MG63 (cell line): ENCODE results near the gene TRIM9. TPM values are rescaled to one million over a fixed set of nuclear protein-coding genes. Genes with fewer than 3 reads are reported as not detected.
A peak's percentile ranks its signal among the peaks of the same experiment; 100 is the strongest.

Experiments used
- DNase-seq: peaks from one replicate; pipeline ENCODE4 v3.0.0-alpha.2; 2020
- H3K27me3 ChIP-seq: fragments of 250-450 bp; sonication (Bioruptor Pico); 2 replicates; pipeline ENCODE4 v1.5.1; 2020; ENCODE audit warnings: mild to moderate bottlenecking, moderate library complexity
- H3K36me3 ChIP-seq: fragments of 250-450 bp; sonication (Bioruptor Pico); 2 replicates; pipeline ENCODE4 v1.5.1; 2020; ENCODE audit warnings: mild to moderate bottlenecking, moderate library complexity
- H3K4me3 ChIP-seq: fragments of 250-450 bp; sonication (Bioruptor Pico); 2 replicates; pipeline ENCODE4 v1.5.1; 2020; ENCODE audit warnings: mild to moderate bottlenecking, moderate library complexity
- H3K9me3 ChIP-seq: fragments of 250-450 bp; sonication (Bioruptor Pico); 2 replicates; pipeline ENCODE4 v1.5.1; 2020; ENCODE audit warnings: mild to moderate bottlenecking, moderate library complexity
- total RNA-seq: library from RNA; depleted of rRNA; stranded (reverse); fragments of >200 nt; shearing (Covaris generic); gene quantifications from 2 replicates; pipeline ENCODE4 v1.2.3, GENCODE V29; 2014; ENCODE audit warnings: low replicate concordance

Gene TRIM9
- total RNA-seq, 1 experiment from 2014 or later = 0.33 TPM

DNA sequence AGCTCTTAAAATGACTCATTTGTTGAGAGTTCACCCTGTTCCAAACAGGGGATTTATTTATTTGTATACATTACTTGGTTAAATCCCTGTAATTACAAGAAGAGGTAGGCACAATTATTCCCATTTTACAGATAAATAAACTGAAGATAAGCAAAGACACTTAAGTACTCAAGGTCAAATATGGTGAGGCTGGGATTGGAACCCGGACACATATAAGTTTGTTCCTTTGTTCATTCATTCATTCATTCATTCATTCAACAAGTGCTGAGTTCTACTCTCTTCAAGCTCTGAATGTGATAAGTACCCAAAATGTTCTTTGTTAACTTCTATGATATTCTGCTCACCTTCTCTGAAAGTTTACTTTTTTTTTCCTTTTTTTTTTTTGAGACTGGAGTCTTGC is 2.4 kb upstream of the TRIM9 start:
- Histone ChIP-seq H3K4me3 (no peak overlapping the region), H3K27me3 (peaks cover 4% of the 10 kb centered on the region; the same call in 1 of the 2 replicates), H3K9me3 (no peaks in the 10 kb centered on the region), H3K36me3 (no peaks in the 10 kb centered on the region)
- DNase-seq = no peak

DNA sequence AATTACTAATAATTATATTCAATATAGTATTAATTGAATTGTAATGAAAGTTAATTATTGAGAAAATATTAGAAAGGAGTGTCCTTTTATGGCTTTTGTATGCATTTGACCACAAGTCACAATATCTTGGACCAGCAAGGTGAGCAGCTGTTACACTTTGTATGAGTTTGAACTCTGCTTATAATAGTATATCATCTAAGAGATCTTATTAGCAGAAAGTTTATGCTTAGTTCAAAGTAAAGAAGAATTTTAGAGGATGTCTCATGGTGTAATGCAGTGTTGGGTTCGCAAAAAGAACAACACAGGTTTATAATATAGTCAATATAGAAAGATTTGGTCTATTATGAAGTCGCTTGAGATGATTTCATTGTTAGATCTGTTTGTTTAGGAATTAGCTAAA is 2.0 kb upstream of the TRIM9 start:
- Histone ChIP-seq H3K27me3 (peaks cover 4% of the 10 kb centered on the region; the same call in 1 of the 2 replicates), H3K9me3 (no peaks in the 10 kb centered on the region), H3K36me3 (no peaks in the 10 kb centered on the region), H3K4me3 (no peak overlapping the region)
- DNase-seq = no peak

DNA sequence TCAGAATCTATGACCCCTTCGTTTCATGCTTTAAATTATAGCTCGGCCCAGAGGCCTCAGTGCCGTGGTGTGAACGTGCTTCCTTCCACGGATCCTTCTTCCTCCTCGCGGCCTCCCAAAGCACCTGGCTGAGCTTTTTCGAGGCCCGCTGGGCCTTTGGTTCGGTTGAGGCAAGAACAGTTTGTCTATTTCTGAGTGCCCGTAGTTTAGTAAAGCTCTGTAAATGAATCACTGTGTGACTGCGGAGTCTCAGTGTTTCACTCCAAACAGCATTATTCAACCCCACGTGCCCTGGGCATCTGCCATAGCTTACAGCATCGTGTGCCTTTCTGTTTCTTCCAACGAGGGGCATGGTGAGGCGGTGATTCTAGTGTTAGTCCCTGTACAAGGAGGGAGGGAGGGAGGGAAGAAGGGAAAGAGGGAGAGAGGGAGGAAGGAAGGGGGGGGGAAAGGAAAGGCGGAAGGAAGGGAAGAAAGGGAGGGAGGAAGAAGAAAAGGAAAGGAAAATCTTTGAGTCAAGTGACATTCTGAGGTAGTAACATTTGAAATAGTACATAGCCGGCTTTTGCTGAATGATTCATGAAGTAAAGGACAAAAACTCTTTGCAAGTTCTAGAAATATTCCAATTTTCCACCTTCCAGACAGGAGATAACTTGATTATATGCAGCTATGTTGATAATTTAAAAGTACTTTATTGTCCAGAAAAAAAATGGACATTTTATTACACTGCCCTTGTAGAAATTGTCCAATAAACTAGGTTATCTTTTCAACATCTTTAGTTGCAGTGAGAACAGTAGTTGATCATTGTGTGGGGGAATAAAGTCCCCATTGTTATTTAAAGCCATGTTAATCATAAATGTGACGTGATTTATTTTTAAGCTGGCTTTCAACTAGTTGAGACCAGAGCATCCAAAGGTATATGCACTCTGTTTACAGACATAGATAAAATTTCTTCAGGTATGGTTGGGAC is 1.2 kb upstream of the TRIM9 start:
- peak overlapping the region; percentile 52 for H3K4me3 ChIP-seq
- peaks cover 4% of the 10 kb centered on the region; the same call in 1 of the 2 replicates for H3K27me3 ChIP-seq
- peak; percentile 62 for DNase-seq
- no peaks in the 10 kb centered on the region for H3K9me3 ChIP-seq
- H3K36me3 ChIP-seq = no peaks in the 10 kb centered on the region

DNA sequence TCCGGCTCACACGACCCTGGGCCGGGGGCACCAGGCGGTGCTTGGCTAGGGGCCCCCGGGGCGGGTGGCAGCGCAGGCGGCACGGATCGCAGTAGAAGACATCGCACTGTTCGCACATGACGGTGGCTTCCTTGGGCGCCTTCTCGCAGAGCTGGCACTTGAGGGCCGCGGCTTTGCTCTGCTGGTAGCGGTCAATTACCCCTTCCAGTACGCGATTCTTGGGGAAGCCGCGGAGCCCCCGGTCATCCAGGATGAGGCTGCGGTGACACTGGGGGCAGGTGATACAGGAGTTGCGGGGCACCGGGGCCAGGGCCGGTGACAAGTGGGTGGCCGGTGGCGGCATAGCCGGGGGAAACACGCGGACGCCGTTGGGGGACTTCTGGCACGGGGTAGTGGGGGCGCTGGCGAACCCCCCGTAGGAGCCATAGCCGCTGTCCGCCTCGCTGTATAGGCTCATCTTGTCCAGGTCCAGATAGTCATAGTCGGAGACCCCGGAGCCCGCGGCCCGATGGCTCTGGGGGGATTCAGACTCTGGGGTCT is 553 bp downstream of the TRIM9 start:
- Histone ChIP-seq H3K4me3 (peak overlapping the region; percentile 52), H3K27me3 (peaks cover 4% of the 10 kb centered on the region; the same call in 1 of the 2 replicates)
- peak; percentile 9 for DNase-seq

DNA sequence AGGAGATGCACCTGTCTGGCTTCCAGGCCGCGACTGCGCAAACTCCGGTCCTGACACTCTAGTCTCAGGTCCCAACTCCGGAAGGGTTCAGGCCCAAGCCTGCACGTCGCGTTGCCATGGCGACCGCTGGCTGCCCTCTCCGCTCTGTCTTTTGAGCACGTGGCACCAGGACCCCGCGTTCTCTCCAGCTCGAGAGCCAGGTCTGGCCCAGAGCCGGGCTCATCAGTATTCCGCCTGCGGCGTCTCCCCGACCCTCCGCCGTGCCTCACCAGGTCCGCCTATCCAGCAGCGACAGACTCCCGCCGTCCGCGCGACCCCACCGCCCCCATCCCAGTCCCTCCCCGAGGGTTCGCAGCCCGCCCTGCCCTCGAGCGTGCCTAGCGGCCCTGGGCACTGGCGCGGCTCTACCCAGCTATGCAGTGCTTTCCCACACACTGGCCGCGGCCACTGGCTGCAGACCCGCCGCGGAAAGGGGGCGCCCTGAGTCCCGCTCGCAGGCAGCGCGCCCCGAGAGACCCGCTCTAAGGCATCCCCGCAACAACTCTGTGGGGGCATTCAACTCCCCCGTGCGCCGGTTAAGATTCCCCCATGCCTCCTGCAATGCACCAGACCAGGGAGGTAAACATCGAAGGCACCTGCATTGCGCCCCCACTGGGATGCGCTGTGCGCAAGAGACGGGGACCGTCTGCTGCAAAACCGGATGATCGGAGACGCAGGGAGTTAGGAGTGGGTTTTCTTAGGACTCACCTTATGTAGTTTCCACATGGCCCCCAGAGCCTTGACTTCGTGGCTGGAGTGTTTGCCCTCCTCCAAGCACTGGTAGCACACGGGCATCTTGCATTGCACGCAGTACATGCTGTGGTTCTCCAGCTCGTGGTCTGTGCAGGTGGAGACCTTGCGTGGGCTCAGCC is 1.3 kb downstream of the TRIM9 start:
- DNase-seq = peak; percentile 3

More for the DNA sequence above, 553 bp downstream of the TRIM9 start:
- Histone ChIP-seq H3K36me3 (no peaks in the 10 kb centered on the region), H3K9me3 (no peaks in the 10 kb centered on the region)

DNA sequence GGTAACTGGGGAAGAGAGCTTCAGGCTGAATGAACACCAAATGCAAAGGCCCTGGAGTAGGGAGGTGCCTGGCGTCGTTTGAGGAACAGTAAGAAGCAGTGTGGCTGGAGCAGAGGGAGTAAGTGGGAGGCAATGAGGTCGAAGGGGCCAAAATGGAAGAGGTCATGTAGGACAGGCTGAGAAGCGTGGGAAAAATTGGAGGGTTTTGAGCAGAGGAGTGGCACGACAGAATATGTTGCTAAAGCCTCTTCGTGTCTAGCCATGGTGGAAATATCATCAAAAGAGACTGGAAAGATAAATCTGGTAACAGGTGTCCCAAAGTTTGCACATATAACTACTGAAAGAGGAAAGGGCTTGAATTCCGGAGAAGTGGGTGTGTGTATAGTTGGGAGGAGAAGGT is 1.9 kb downstream of the TRIM9 start:
- Histone ChIP-seq H3K36me3 (no peaks in the 10 kb centered on the region), H3K9me3 (no peaks in the 10 kb centered on the region), H3K27me3 (peaks cover 4% of the 10 kb centered on the region; the same call in 1 of the 2 replicates), H3K4me3 (no peak overlapping the region)
- DNase-seq = no peak

More for the DNA sequence above, 1.3 kb downstream of the TRIM9 start:
- Histone ChIP-seq H3K27me3 (peaks cover 4% of the 10 kb centered on the region; the same call in 1 of the 2 replicates), H3K9me3 (no peaks in the 10 kb centered on the region), H3K36me3 (no peaks in the 10 kb centered on the region), H3K4me3 (no peak overlapping the region)

DNA sequence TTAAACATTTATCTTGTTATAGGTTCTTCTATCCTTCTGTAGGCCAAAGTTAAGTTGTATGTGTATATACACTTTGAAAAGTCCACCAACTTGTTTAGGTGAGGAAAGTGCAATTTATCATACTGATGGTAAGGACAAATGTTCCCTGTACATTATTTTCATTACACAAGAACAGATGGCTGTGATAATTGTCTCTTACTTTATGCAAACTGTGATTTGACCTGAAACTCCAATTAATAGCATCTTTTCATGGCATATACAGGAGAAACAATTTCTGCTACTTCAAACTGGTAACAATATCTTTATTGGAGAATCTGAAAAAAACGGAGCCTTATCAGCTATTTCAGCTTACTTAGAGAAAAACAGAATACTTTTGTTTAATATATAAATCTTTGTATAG is 5.6 kb downstream of the TRIM9 start:
- no peak overlapping the region for H3K4me3 ChIP-seq
- DNase-seq = no peak
- H3K27me3 ChIP-seq = peaks cover 4% of the 10 kb centered on the region; the same call in 1 of the 2 replicates
- H3K9me3 ChIP-seq = no peaks in the 10 kb centered on the region
- no peaks in the 10 kb centered on the region for H3K36me3 ChIP-seq

DNA sequence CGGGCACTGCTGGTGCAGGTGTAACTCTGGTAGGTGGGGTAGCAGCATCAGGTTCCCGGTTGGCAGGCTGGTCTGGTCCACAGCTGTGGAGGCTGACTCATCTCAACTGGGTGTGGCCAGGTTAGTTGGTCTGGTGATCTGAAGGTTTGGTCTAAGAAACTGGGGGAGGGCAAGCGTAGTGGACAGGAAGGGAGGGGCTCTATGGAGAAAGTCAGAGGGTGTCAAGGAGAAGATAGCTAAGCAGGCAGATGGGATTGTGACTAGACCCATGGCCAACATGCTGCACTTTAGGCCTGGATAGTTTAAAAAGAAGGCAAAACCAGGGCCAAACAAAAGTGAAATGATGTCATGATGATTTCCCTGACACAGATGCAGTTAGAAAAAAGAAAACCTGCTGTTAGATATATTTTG is 7.9 kb downstream of the TRIM9 start:
- no peaks in the 10 kb centered on the region for H3K36me3 ChIP-seq
- DNase-seq = peak; percentile 21
- H3K27me3 ChIP-seq = no peaks in the 10 kb centered on the region
- no peak overlapping the region for H3K4me3 ChIP-seq
- H3K9me3 ChIP-seq = no peaks in the 10 kb centered on the region

DNA sequence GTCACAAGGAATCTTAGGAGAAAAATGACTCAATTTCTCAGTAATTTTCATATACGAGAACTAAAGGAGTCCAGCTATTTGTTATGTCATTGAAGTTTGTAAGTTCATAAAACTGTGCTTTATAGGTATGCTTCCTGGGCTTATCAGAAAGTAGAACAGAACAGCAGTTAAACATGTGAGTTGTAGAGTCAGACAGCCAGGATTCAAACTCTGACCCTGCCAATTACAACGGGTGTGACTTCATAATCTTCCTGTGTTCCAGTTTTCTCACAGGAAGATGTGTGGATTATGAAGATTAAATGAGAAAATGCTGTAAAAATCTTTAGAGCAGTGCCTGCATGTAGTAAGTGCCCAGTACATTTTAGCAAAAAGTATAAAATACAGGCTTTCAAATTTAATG is 8.9 kb downstream of the TRIM9 start:
- Histone ChIP-seq H3K27me3 (no peaks in the 10 kb centered on the region), H3K9me3 (no peaks in the 10 kb centered on the region), H3K36me3 (no peaks in the 10 kb centered on the region), H3K4me3 (no peak overlapping the region)
- no peak for DNase-seq

DNA sequence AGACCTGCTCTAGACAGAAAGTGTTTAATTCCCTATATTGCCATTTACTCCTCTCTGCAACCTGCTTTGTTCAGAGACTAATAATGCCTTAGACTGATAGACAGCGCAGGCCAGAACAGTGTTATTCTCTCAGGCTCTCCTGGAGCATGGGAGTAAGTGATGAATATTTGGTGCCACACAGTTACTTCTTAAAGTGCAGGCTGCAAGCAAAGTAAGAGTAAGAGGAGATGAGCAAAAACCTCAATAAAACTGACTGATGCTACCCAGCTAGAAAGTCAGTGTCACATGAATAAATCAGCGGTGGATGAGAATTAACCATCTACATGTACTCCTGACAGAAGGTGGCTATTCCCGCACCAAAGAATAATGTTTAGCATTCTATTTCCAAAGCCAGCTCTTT is 9.9 kb downstream of the TRIM9 start:
- DNase-seq = no peak
- Histone ChIP-seq H3K36me3 (no peaks in the 10 kb centered on the region), H3K4me3 (no peak overlapping the region), H3K9me3 (no peaks in the 10 kb centered on the region), H3K27me3 (no peaks in the 10 kb centered on the region)

DNA sequence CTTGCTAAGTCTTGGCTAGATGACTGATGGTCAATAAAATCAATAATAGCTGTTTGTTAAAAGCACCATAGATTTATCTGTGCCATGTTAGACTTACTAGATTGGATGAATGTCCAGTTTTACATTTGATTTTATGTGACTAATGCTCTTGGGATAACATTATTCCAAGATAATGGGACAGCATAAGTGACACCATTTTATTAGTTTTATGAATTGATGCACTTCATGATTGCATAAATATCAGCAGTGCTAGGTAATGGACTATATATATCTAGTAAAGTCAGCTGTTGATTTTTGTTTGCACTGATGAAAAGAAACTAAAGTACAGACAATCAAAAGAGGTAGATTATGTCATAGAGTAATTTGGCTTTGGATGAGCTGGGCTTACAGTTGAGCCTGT is 10.4 kb downstream of the TRIM9 start:
- H3K9me3 ChIP-seq = no peaks in the 10 kb centered on the region
- H3K4me3 ChIP-seq = no peak overlapping the region
- no peak for DNase-seq
- no peaks in the 10 kb centered on the region for H3K36me3 ChIP-seq
- H3K27me3 ChIP-seq = no peaks in the 10 kb centered on the region

DNA sequence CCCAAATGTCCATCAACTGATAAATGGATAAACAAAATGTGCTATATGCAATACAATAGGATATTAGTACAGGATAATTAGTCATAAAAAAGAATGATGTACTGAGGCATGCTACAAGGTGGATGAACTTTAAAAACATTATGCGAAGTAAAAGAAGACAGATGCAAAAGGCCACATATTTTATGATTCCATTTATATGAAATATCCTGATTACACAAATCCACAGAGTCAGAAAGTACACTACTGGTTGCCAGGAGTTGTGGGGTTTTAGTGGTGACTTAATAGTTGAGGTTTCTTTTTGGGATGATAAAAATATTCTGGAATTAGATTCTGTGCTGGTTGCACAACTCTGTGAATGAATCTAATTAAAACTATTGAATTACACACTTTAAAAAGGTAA is 12.6 kb downstream of the TRIM9 start:
- H3K9me3 ChIP-seq = no peaks in the 10 kb centered on the region
- H3K27me3 ChIP-seq = no peaks in the 10 kb centered on the region
- DNase-seq = no peak
- no peaks in the 10 kb centered on the region for H3K36me3 ChIP-seq
- no peak overlapping the region for H3K4me3 ChIP-seq

DNA sequence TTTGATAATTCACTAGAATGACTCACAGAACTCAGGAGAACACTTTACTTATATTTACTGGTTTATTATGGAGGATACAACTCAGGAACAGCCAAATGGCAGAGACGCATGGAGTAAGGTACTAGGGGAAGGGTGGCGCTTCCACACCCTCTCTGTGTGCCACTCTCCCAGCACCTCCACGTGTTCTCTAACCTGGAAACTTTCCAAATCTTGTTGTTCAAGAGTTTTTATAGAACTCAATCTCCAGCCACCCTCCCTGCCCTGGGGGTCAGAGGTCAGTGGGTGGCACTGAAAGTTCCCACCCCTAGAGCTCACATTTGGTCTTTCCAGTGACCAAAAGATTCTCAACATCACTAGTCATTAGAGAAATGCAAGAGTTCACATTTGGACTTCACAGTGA is 13.2 kb downstream of the TRIM9 start:
- Histone ChIP-seq H3K27me3 (no peaks in the 10 kb centered on the region), H3K9me3 (no peaks in the 10 kb centered on the region), H3K36me3 (no peaks in the 10 kb centered on the region), H3K4me3 (no peak overlapping the region)
- DNase-seq = no peak

DNA sequence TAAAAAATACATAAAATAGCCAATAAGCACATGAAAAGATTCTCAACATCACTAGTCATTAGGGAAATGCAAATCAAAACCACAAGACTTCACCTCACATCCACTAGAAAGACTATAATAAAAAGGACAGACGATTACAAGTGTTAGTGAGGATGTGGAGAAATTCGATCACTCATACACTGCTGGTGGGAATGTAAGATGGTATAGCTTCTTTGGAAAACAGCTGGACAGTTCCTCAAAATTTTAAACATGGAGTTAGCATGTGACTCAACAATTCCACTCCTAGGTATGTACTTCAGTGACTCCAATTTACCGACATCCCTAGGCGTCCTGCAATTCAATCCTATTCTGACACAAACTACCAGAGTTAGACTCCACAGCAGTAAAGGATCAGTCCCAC is 13.7 kb downstream of the TRIM9 start:
- no peaks in the 10 kb centered on the region for H3K36me3 ChIP-seq
- no peaks in the 10 kb centered on the region for H3K27me3 ChIP-seq
- no peak for DNase-seq
- H3K9me3 ChIP-seq = no peaks in the 10 kb centered on the region
- H3K4me3 ChIP-seq = no peak overlapping the region

DNA sequence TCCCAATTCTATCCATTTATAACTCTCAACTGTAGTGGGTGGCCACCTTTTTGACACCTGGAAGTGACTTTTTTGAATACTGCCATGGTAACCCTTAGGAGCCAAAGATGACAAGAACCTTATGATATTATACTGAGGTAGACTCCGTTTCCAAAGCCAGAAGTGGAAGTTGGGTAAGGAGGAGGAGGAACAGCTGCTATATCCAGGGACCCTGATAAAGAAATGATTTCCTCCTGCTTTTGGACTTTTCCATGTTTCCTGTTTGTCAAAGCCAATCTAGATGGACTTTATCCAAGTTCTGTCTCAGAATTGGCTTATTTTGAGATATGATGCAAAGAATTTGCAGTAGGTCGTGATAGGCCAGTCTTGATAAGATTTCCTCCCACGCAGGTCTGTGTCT is 14.3 kb downstream of the TRIM9 start:
- Histone ChIP-seq H3K4me3 (no peak overlapping the region), H3K27me3 (no peaks in the 10 kb centered on the region), H3K36me3 (no peaks in the 10 kb centered on the region), H3K9me3 (no peaks in the 10 kb centered on the region)
- DNase-seq = no peak

DNA sequence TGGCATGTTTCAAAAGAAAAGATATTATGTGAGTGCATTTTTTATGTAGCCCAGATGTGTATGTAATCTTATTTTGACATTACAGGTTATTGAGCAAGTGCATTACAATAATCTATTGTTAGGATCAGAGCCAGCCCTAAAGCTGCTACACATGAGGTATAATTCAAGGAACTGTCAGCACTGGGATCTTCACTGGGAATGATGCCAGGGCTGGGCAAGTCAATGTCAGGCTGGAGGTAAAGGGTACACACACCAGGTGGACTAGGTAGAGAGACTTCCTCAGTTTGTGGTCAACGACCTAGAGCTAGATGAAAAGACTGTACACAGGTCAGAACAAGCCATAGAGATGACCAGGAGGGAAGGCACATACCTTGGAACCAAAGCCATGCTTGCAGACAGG is 15.4 kb downstream of the TRIM9 start:
- Histone ChIP-seq H3K4me3 (no peak overlapping the region), H3K9me3 (no peaks in the 10 kb centered on the region), H3K36me3 (no peaks in the 10 kb centered on the region), H3K27me3 (no peaks in the 10 kb centered on the region)
- no peak for DNase-seq

DNA sequence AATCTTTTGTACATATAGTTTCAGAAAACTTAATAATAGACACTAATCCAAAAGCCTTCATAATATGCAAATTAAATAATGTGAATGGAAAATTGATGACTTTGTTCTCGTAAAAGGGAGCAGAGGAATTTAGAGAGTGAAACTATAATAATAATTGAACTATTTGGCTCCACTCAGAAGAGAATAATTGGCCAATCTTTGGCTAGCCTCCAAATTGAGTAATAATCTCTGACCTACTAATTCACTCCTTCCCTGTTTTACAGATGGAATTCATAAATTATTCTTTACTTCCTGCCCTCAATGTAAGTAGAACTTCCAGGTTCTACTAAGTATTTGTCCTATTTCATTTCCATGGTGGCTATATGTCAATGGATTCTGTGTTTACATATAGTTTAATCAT is 15.8 kb downstream of the TRIM9 start:
- Histone ChIP-seq H3K4me3 (no peak overlapping the region), H3K27me3 (no peaks in the 10 kb centered on the region), H3K36me3 (no peaks in the 10 kb centered on the region), H3K9me3 (no peaks in the 10 kb centered on the region)
- no peak for DNase-seq
